GM12892 (cell line): Measurements from ENCODE around the gene FARSA.
"Not testable (repeated sequence)": the region's sequence is repeated elsewhere in the genome, so short reads cannot be mapped to it uniquely, and the experiment has no call there.

ENCODE experiments used
- DNase-seq: peaks from one replicate; pipeline ENCODE4 v3.0.0; 2011; ENCODE audit not compliant: insufficient read length
- FAIRE-seq: peaks from 2 replicates; lab custom pipeline; 2011; peaks lifted over from hg19 to GRCh38; lab: Jason Lieb, UNC
- POLR2A ChIP-seq: IDR thresholded peaks from 2 replicates; pipeline ENCODE4 v1.6.1; 2011; ENCODE audit warnings: low read depth, low read length, control low read depth
- POLR2AphosphoS5 ChIP-seq: IDR thresholded peaks from 2 replicates; pipeline ENCODE4 v1.6.1; 2011; ENCODE audit warnings: low read depth, low read length, control low read depth
- TAF1 ChIP-seq: IDR thresholded peaks from 2 replicates; pipeline ENCODE4 v1.6.1; 2011; ENCODE audit warnings: low read depth, mild to moderate bottlenecking, control low read depth, low read length, borderline replicate concordance

The FARSA gene

DNA sequence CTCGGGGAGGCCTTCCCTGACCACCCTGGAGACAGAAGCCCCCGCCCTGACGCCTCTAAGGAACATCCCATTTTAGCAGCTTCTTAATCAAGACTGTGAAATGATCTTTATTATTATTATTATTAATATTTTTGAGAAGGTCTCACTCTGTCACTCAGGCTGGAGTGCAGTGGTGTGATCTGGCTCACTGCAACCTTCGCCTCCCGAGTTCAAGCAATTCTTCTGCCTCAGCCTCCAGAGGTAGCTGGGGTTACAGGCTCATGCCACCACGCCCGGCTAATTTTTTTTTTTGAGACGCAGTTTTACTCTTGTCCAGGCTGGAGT lies 32.3 kb upstream of the FARSA start:
- no peak for TF ChIP-seq POLR2AphosphoS5
- TF ChIP-seq POLR2A, result no peak
- TF ChIP-seq TAF1, result no peak
- FAIRE-seq, result no peak
- DNase-seq, result no peak

GRCh38 chr19:12965017-12965811 lies 31.7 kb upstream of the FARSA start:
- FAIRE-seq (peak; percentile 89), DNase-seq (peak; percentile 83)
- TF ChIP-seq POLR2A (no peak), POLR2AphosphoS5 (no peak), TAF1 (no peak)

DNA sequence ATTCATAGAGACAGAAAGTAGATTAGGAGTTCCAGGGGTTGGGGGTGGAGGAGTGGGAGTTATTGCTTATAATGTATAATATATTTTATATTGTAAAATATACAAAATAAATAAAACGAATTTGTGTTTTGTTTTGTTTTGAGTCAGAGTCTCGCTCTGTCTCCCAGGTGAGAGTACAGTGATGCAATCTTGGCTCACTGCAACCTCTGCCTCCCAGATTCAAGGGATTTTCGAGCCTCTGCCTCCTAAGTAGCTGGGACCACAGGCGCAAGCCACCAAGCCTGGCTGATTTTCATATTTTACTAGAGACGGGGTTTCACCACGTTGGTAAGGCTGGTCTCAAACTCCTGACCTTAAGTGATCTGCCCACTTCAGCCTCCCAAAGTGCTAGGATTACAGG lies 26.0 kb upstream of the FARSA start:
- DNase-seq (no peak), FAIRE-seq (no peak)
- TF ChIP-seq POLR2A (no peak), POLR2AphosphoS5 (no peak), TAF1 (no peak)

DNA sequence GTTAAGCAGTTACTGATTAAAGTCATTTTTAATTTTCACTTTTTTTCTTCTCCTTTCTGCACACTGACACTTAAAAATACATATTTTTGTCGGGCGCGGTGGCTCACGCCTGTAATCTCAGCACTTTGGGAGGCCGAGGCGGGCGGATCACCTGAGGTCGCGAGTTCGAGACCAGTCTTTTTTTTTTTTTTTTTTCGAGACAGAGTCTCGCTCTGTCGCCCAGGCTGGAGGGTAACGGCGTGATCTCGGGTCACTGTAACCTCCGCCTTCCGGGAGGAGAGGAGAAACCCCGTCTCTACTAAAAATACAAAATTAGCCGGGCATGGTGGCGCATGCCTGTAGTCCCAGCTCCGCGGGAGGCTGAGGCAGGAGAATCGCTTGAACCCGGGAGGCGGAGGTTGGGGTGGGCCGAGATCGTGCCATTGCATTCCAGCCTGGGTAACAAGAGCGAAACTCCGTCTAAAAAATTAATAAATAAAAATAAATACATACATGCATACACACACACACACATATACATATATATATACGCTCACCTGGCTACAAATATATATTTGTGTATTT lies 24.0 kb upstream of the FARSA start:
- FAIRE-seq, DNase-seq: not testable (repeated sequence)

DNA sequence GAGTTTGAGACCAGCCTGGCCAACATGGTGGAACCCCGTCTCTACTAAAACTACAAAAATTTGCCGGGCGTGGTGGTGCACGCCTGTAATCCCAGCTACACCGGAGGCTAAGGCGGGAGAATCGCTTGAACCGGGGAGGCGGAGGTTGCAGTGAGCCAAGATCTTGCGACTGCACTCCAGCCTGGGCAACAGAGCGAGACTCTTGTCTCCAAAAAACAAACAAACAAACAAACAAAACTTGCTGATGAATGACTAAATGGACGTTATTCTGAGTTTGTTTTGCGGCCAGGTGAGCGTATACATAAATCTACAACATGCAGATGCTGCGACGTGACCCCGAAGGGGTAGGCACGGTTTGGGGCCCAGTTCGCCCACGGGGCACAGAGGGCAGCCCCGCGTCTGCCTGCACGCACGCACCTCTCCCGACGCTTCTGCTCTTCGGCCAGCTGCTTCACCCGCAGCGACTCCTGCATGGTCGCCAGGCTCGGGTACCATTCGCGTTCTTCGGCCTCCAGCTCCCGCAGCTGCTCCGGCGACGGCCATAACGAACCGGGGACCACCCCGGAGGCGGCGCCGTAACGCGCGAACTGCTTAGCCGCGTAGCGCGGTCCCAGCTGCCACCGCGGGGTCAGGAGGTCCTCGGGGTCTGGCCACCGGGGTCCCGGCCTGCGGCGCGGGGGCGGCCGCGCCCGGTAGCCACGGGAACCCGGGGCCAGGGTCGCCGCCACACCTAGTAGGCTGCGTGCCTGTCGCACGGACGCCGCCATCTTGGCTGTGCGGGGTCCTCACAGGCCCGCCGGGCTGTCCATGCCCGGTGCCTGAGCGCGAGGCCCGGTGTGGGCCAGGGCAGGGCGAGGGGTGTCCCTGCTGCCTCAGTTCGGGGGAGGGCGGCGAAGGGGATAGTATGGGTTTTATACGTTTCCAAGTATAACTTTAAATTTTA lies 23.2 kb upstream of the FARSA start, which contains the start of gene GADD45GIP1:
TSS of gene GADD45GIP1 (minus strand) at position 778 of the 943 bp plus-strand sequence. CDS start at position 767, 11 bp downstream.
- TF ChIP-seq POLR2A (peak; percentile 97), POLR2AphosphoS5 (peak; percentile 88), TAF1 (peak; percentile 95)
- DNase-seq, result peak; percentile 80
- peak; percentile 78 for FAIRE-seq

DNA sequence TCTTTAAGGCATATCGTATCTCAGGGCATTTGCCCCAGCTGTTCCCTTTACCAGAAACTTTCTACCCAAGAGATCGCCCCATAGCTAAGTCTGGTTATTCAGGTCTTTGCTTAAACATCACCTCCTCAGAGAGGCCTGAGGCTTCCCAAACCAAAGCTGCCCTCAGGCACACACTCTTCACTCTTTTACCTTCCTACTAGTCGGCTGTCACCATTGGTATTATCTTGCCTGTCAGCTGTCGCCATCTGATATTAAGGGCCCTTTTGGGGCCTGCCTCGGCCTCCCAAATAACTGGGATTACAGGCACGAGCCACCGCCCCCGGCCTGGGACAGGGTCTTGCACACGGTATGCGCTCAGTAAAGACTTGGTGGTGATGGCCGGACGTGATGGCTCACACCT lies 22.5 kb upstream of the FARSA start:
- no peak for TF ChIP-seq POLR2A
- no peak for TF ChIP-seq TAF1
- DNase-seq (no peak), FAIRE-seq (no peak)

GRCh38 chr19:12955575-12955974 lies 22.1 kb upstream of the FARSA start:
- not testable (repeated sequence) for FAIRE-seq, DNase-seq

- no peak for DNase-seq
- no peak; the same call in 1 of the 2 replicates for TF ChIP-seq POLR2A
- TF ChIP-seq POLR2AphosphoS5, result no peak
- no peak for TF ChIP-seq TAF1
- FAIRE-seq, result no peak
These were observed 21.1 kb upstream of the FARSA start for GRCh38 chr19:12954612-12954962.

DNA sequence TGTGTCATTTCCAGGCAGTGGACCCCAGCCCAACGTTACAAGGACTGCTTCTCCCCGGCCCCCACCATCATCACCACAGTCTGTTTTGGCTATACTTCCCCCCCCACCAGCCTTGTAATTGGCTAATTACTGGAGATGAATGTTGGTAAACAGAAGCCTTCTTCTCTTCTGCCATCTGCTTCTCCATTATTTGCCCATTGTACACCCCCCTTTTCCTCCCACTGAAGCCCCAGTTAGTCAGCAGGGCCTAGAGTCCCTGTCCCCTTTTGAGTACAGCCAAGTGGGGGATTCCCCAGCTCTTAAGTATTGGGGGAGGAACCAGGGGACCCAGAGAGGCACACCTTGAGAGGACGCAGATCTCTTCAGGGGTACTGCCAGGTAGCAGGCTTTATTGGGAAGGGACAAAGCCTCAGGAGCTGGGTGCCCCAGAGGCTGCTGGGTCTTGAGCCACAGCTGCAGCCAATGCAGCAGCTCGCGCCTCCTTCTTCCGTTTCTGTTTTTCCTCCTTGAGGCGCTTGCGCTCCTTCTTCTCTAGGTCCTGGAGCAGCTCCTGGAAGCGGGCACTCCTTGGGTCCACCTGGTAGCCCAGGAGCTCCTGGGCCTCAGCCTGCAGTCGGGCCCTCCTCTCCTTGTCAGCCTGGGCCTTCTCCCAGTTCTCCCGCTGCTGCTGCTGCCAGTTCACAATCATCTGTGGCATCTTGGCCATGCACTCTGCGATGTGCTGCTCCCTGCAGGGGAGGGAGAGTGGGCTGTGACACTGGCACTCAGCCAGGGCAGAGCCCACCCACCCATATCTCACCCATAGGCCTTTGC lies 20.5 kb upstream of the FARSA start:
- no peak for FAIRE-seq
- no peak for DNase-seq
- no peak for TF ChIP-seq TAF1
- TF ChIP-seq POLR2A, result 0 out of 2 replicates have a peak, but pooled peaks have one; percentile 8

DNA sequence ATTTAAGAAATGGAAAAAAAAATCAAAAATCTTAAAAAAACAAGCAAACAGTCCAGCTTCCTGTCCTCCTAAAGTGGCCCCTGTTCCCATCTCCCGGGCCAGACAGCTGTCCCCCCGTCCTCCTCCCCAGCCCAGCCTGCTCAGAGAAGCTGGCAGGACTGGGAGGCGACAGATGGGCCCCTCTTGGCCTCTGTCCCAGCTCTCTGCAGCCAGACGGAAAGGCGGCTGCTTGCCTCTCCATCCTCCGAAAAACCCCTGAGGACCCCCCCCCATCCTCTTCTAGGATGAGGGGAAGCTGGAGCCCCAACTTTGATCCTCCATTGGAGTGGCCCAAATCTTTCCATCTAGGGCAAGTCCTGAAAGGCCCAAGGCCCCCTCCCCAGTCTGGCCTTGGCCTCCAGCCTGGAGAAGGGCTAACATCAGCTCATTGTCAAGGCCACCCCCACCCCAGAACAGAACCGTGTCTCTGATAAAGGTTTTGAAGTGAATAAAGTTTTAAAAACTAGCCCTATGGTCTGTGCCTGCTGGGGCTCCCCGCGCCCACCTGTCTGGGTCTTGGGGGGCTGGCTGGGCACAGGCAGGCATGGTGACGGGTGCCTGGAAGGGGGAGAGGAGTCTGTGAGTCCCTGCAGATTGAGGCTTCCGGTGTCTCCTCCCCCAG lies 19.8 kb upstream of the FARSA start:
- FAIRE-seq (no peak), DNase-seq (no peak)
- TF ChIP-seq POLR2A, result no peak; the same call in 1 of the 2 replicates
- TF ChIP-seq TAF1, result no peak
- 0 out of 2 replicates have a peak, but pooled peaks have one; percentile 46 for TF ChIP-seq POLR2AphosphoS5
